ENCODE results near the gene MYO15B. TPM values are rescaled to one million over a fixed set of nuclear protein-coding genes. Genes with fewer than 3 reads are reported as not detected.

The MYO15B gene
- total RNA-seq, 1 experiment from 2014 or later = 30.3 TPM

DNA sequence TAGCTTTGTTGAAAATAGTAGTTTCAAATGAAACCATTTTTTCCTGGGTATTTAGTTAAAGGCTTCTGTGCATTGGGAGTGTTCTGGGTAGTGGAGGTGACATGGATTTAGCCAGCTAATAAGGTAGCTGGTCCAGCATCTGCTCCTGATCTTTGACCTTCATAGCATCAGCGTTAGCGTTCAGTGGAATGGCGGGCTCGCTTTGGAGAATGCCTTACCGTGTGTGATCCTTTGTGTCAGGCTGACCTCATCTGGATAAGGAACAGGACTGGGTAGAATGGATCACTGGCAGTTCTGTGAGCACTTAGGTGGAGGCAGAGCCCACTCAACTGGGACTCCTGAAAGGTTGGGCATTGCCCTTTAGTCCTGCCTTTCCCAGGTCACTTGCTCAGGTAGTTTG is 83.3 kb downstream of the MYO15B start:
- RAD21 ChIA-PET (ENCODE audit: low non-redundant PET in 1 of 2, low total read pairs in 2 of 2, uncharacterized antibody in 2 of 2, unreplicated experiment in 2 of 2) = no interaction called here
- intact Hi-C loops (cut with micrococcal nuclease) = loop anchor here (10.0 kb wide), 1 partner anchor 184 kb away; the partner anchor contains the start of gene WBP2
- Histone ChIP-seq H3K27ac (ENCODE audit: low read depth, low read length) (no peak overlapping the region), H3K4me3 (replicated peaks in 1 of 2; ENCODE audit: low read depth in 1 of 2, low read length in 2 of 2) (no peak overlapping the region), H3K27me3 (ENCODE audit: insufficient read depth, low read length) (no peaks in the 10 kb centered on the region), H3K9me2 (ENCODE audit: insufficient read depth) (no peaks in the 10 kb centered on the region), H2AFZ (ENCODE audit: low read depth, low read length, poor library complexity, severe bottlenecking) (no peak overlapping the region), H3K79me2 (ENCODE audit: insufficient read depth, low read length) (peaks cover 91% of the 10 kb centered on the region), H3K36me3 (ENCODE audit: control insufficient read depth in 1 of 2, insufficient read depth in 2 of 2, low read length in 2 of 2) (peaks cover 47% of the 10 kb centered on the region in 2 experiments), H3K9me3 (ENCODE audit: control insufficient read depth in 1 of 2, insufficient read depth in 1 of 2, low read depth in 1 of 2, low read length in 2 of 2) (no peaks in the 10 kb centered on the region), H4K20me1 (ENCODE audit: insufficient read depth) (0 out of 2 replicates have a peak, but pooled peaks cover 4% of the 10 kb centered on the region), H3K4me1 (ENCODE audit: control insufficient read depth in 1 of 2, insufficient read depth in 2 of 2, low read length in 2 of 2) (peaks cover 12 to 24% of the 10 kb centered on the region in 2 experiments; a peak in 3 of 4 replicates), H3K4me2 (ENCODE audit: low read length) (no peak overlapping the region), H3K9ac (ENCODE audit: low read length) (no peak overlapping the region)
- BruUV-seq (replicated peaks) = no TSS peak
- POLR2A ChIA-PET = no interaction called here
- DNase-seq (ENCODE audit: low read depth, low spot score) (no peak), ATAC-seq (no peak)
- CTCF ChIA-PET = interaction anchor here (7.1 kb wide), 1 partner anchor 77 kb away, joined by 106 read pairs; no protein-coding TSS in a partner anchor
- TF ChIP-seq RAD21 (IDR thresholded peaks at IDR 0.05; ENCODE audit: low read depth) = no peak
- no peak for TF ChIP-seq EGR1 (IDR thresholded peaks at IDR 0.05; ENCODE audit: low read depth)
- TF ChIP-seq CBX3 (IDR thresholded peaks at IDR 0.05; ENCODE audit: low read depth) = no peak
- TF ChIP-seq SP1 (IDR thresholded peaks at IDR 0.05; ENCODE audit: low read depth) = no peak
- TF ChIP-seq ZFX (IDR thresholded peaks at IDR 0.05) = no peak
- TF ChIP-seq ZNF274 (IDR thresholded peaks at IDR 0.05; ENCODE audit: low read depth, low read length) = no peak
- no peak for TF ChIP-seq YY1 (IDR thresholded peaks at IDR 0.05; ENCODE audit: extremely low read depth, insufficient replicate concordance, low read depth, low read length)
- TF ChIP-seq SIN3A (IDR thresholded peaks at IDR 0.05; ENCODE audit: low read depth) = no peak
- no peak for TF ChIP-seq ELF1 (IDR thresholded peaks at IDR 0.05; ENCODE audit: borderline replicate concordance, low read depth)
- no peak for TF ChIP-seq REST (IDR thresholded peaks at IDR 0.05; ENCODE audit: low read depth)
- TF ChIP-seq, protein P1, sequence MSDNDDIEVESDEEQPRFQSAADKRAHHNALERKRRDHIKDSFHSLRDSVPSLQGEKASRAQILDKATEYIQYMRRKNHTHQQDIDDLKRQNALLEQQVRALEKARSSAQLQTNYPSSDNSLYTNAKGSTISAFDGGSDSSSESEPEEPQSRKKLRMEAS (IDR thresholded peaks at IDR 0.05) = no peak
- TF ChIP-seq JUND (IDR thresholded peaks at IDR 0.05) = no peak
- no peak for TF ChIP-seq EZH2 (IDR thresholded peaks at IDR 0.05)
- no peak for TF ChIP-seq SRF (IDR thresholded peaks at IDR 0.05; ENCODE audit: low read depth)
- TF ChIP-seq CEBPB (IDR thresholded peaks at IDR 0.05; ENCODE audit: low read depth) = no peak
- TF ChIP-seq ATF3 (IDR thresholded peaks at IDR 0.05) = no peak
- TF ChIP-seq TCF7L2 (IDR thresholded peaks at IDR 0.05; ENCODE audit: borderline replicate concordance, extremely low read depth, insufficient read depth, insufficient read length) = no peak

Data from HCT116 (cell line).